Keratinocyte (primary cell): ENCODE data around the gene VPS35. TPM values are rescaled to one million over a fixed set of nuclear protein-coding genes. Genes with fewer than 3 reads are reported as not detected.

Experiments used
- DNase-seq: peaks from one replicate; pipeline ENCODE4 v3.0.0-alpha.2; 2011; ENCODE audit warnings: low read depth, missing footprints, low spot score
- FAIRE-seq: peaks from 2 replicates; lab custom pipeline; 2011; peaks lifted over from hg19 to GRCh38; lab: Jason Lieb, UNC
- H2AFZ ChIP-seq: 2 replicates; pipeline ENCODE4 v1.6.0; 2012; ENCODE audit warnings: low read length, control low read depth, inconsistent platforms; ENCODE audit not compliant: control insufficient read depth
- H3K27ac ChIP-seq: 2 replicates; pipeline ENCODE4 v1.5.1; 2011; ENCODE audit warnings: low read length; ENCODE audit not compliant: control insufficient read depth, insufficient read depth
- H3K27me3 ChIP-seq: 3 replicates; pipeline ENCODE4 v1.6.0; 2011; ENCODE audit warnings: low read length; ENCODE audit not compliant: control insufficient read depth, insufficient read depth; ENCODE audit errors: extremely low read depth
- H3K36me3 ChIP-seq, 2 experiments: 2 replicates in 1 of 2; 3 replicates in 1 of 2; pipeline ENCODE4 v1.5.1; 2011; ENCODE audit warnings: low read length in 2 of 2, mild to moderate bottlenecking in 1 of 2; ENCODE audit not compliant: control insufficient read depth in 2 of 2, insufficient read depth in 2 of 2; ENCODE audit errors: extremely low read depth in 1 of 2
- H3K4me1 ChIP-seq: 3 replicates; pipeline ENCODE4 v1.5.1; 2011; ENCODE audit warnings: low read length; ENCODE audit not compliant: control insufficient read depth, insufficient read depth; ENCODE audit errors: extremely low read depth
- H3K4me2 ChIP-seq: 3 replicates; pipeline ENCODE4 v1.6.0; 2011; ENCODE audit warnings: low read depth, low read length; ENCODE audit not compliant: control insufficient read depth, insufficient read depth; ENCODE audit errors: extremely low read depth
- H3K4me3 ChIP-seq, 3 experiments: fragments of 200-600 bp in 1 of 3; sonication (generic) in 1 of 3; 2 replicates in 2 of 3; 3 replicates in 1 of 3; pipeline ENCODE4 v1.5.1; 2011 to 2016; ENCODE audit warnings: low read length in 3 of 3, mild to moderate bottlenecking in 3 of 3, control low read depth in 2 of 3, inconsistent platforms in 1 of 3, low read depth in 1 of 3, mixed read lengths in 1 of 3, mixed run types in 1 of 3, moderate library complexity in 1 of 3; ENCODE audit not compliant: control insufficient read depth in 2 of 3, insufficient read depth in 2 of 3; ENCODE audit errors: extremely low read depth in 1 of 3
- H3K79me2 ChIP-seq: 2 replicates; pipeline ENCODE4 v1.6.0; 2012; ENCODE audit warnings: low read length; ENCODE audit not compliant: control insufficient read depth, insufficient read depth
- H3K9ac ChIP-seq: 3 replicates; pipeline ENCODE4 v1.6.0; 2011; ENCODE audit warnings: low read length; ENCODE audit not compliant: control insufficient read depth, insufficient read depth; ENCODE audit errors: extremely low read depth
- H3K9me1 ChIP-seq: 3 replicates; pipeline ENCODE4 v1.6.0; 2011; ENCODE audit warnings: low read length; ENCODE audit not compliant: control insufficient read depth, insufficient read depth; ENCODE audit errors: extremely low read depth
- H3K9me3 ChIP-seq: 2 replicates; pipeline ENCODE4 v1.5.1; 2012; ENCODE audit warnings: low read depth, low read length; ENCODE audit not compliant: control insufficient read depth
- H4K20me1 ChIP-seq: 3 replicates; pipeline ENCODE4 v1.6.0; 2011; ENCODE audit warnings: low read length; ENCODE audit not compliant: control insufficient read depth, insufficient read depth; ENCODE audit errors: extremely low read depth
- CTCF ChIP-seq, 3 experiments: IDR thresholded peaks in 1 of 3; conservative IDR thresholded peaks in 1 of 3; optimal IDR thresholded peaks in 1 of 3; 2 replicates in 2 of 3; 3 replicates in 1 of 3; pipeline versions ENCODE3 to v1.5.1; 2011; ENCODE audit warnings: low read length in 3 of 3, mild to moderate bottlenecking in 3 of 3, moderate library complexity in 2 of 3, control low read depth in 1 of 3, inconsistent platforms in 1 of 3; ENCODE audit not compliant: insufficient read depth in 2 of 3; ENCODE audit errors: extremely low read depth in 1 of 3
- EZH2 ChIP-seq: IDR thresholded peaks from one replicate; pipeline ENCODE4 v1.6.1; 2012; ENCODE audit warnings: inconsistent platforms, mild to moderate bottlenecking, low read length, moderate library complexity
- dilution Hi-C: fragments of 300-500 bp; cut with MboI; formaldehyde crosslinking; loops from one replicate; pipeline ENCODE4 v1.7.0; 2020; ENCODE audit warnings: low sequenced_read_pairs; ENCODE audit not compliant: extremely low pct_ligation_motif_present
- polyA plus RNA-seq, 5 experiments: library from polyadenylated mRNA; depleted of rRNA in 3 of 5; stranded (reverse) in 3 of 5; stranded (forward) in 1 of 5; unstranded in 1 of 5; fragments of >200 nt; gene quantifications; 1 replicate in 1 of 5; 2 replicates in 3 of 5; 3 replicates in 1 of 5; pipeline versions ENCODE4 v1.2.1 to v1.2.3, GENCODE V29; 2011 to 2012; ENCODE audit warnings: missing spikeins in 2 of 5, low read depth in 1 of 5, low replicate concordance in 1 of 5

VPS35 gene
- polyA plus RNA-seq, 1 donor (not counting 4 experiments of a cell fraction or from before 2014, with no cell fraction given), result 87.3 TPM

GRCh38 chr16:46712911-46713310 is 23.9 kb upstream of the VPS35 start:
- Histone ChIP-seq H3K27me3 (no peaks in the 10 kb centered on the region), H3K79me2 (no peaks in the 10 kb centered on the region), H4K20me1 (no peaks in the 10 kb centered on the region), H3K36me3 (no peaks in the 10 kb centered on the region), H3K9me1 (no peaks in the 10 kb centered on the region), H2AFZ (no peak overlapping the region), H3K9ac (no peak overlapping the region), H3K4me3 (no peak overlapping the region), H3K4me1 (no peaks in the 10 kb centered on the region), H3K9me3 (no peaks in the 10 kb centered on the region), H3K4me2 (no peak overlapping the region), H3K27ac (no peak overlapping the region)
- FAIRE-seq (no peak), DNase-seq (no peak)
- TF ChIP-seq CTCF (optimal IDR thresholded peaks at IDR 0.05 in 1 of 3, IDR thresholded peaks at IDR 0.05 in 1 of 3, conservative IDR thresholded peaks at IDR 0.05 in 1 of 3; ENCODE audit: extremely low read depth in 1 of 3, insufficient read depth in 2 of 3, low read length in 3 of 3), result no peak
- dilution Hi-C loops, result no loop called here

GRCh38 chr16:46711106-46712058 is 22.4 kb upstream of the VPS35 start:
- H3K4me3 ChIP-seq, result no peak overlapping the region
- no peak for TF ChIP-seq EZH2
- TF ChIP-seq CTCF (optimal IDR thresholded peaks at IDR 0.05 in 1 of 3, IDR thresholded peaks at IDR 0.05 in 1 of 3, conservative IDR thresholded peaks at IDR 0.05 in 1 of 3; ENCODE audit: extremely low read depth in 1 of 3, insufficient read depth in 2 of 3, low read length in 3 of 3), result no peak
- DNase-seq (no peak), FAIRE-seq (no peak)
- no peak overlapping the region for H3K9ac ChIP-seq
- no peaks in the 10 kb centered on the region for H3K27me3 ChIP-seq
- no peaks in the 10 kb centered on the region for H3K36me3 ChIP-seq
- H3K4me1 ChIP-seq, result no peaks in the 10 kb centered on the region
- no peaks in the 10 kb centered on the region for H3K9me3 ChIP-seq
- no peak overlapping the region for H3K4me2 ChIP-seq
- no peaks in the 10 kb centered on the region for H3K9me1 ChIP-seq
- no peaks in the 10 kb centered on the region for H4K20me1 ChIP-seq
- no peak overlapping the region for H3K27ac ChIP-seq
- dilution Hi-C loops, result no loop called here
- H3K79me2 ChIP-seq, result no peaks in the 10 kb centered on the region
- H2AFZ ChIP-seq, result no peak overlapping the region
